ENCODE measurements around the gene PLCL1. TPM values are rescaled to one million over a fixed set of nuclear protein-coding genes. Genes with fewer than 3 reads are reported as not detected.

The PLCL1 gene
- total RNA-seq, 1 experiment from 2014 or later = 0.07 TPM

- Histone ChIP-seq H3K9me3 (ENCODE audit: control insufficient read depth in 1 of 2, insufficient read depth in 1 of 2, low read depth in 1 of 2, low read length in 2 of 2) (no peaks in the 10 kb centered on the region), H3K4me1 (ENCODE audit: control insufficient read depth in 1 of 2, insufficient read depth in 2 of 2, low read length in 2 of 2) (no peaks in the 10 kb centered on the region), H3K9me2 (ENCODE audit: insufficient read depth) (no peaks in the 10 kb centered on the region), H3K27ac (ENCODE audit: low read depth, low read length) (no peak overlapping the region), H2AFZ (ENCODE audit: low read depth, low read length, poor library complexity, severe bottlenecking) (no peak overlapping the region), H3K9ac (ENCODE audit: low read length) (no peak overlapping the region), H4K20me1 (ENCODE audit: insufficient read depth) (no peaks in the 10 kb centered on the region), H3K27me3 (ENCODE audit: insufficient read depth, low read length) (peaks cover 22% of the 10 kb centered on the region; the same call in 1 of the 2 replicates), H3K4me2 (ENCODE audit: low read length) (no peak overlapping the region), H3K36me3 (ENCODE audit: control insufficient read depth in 1 of 2, insufficient read depth in 2 of 2, low read length in 2 of 2) (no peaks in the 10 kb centered on the region), H3K79me2 (ENCODE audit: insufficient read depth, low read length) (no peaks in the 10 kb centered on the region), H3K4me3 (replicated peaks in 1 of 2; ENCODE audit: low read depth in 1 of 2, low read length in 2 of 2) (no peak overlapping the region)
- no peak for TF ChIP-seq YY1 (IDR thresholded peaks at IDR 0.05; ENCODE audit: extremely low read depth, insufficient replicate concordance, low read depth, low read length)
- no peak for TF ChIP-seq POLR2A (IDR thresholded peaks at IDR 0.05; ENCODE audit: borderline replicate concordance, extremely low read depth, insufficient read depth, insufficient read length)
- no peak for TF ChIP-seq REST (IDR thresholded peaks at IDR 0.05; ENCODE audit: low read depth)
- TF ChIP-seq ELF1 (IDR thresholded peaks at IDR 0.05; ENCODE audit: borderline replicate concordance, low read depth) = no peak
- no peak for TF ChIP-seq SIN3A (IDR thresholded peaks at IDR 0.05; ENCODE audit: low read depth)
- TF ChIP-seq TCF7L2 (IDR thresholded peaks at IDR 0.05; ENCODE audit: borderline replicate concordance, extremely low read depth, insufficient read depth, insufficient read length) = no peak
- TF ChIP-seq FOSL1 (IDR thresholded peaks at IDR 0.05; ENCODE audit: low read depth) = no peak
- TF ChIP-seq, protein P1, sequence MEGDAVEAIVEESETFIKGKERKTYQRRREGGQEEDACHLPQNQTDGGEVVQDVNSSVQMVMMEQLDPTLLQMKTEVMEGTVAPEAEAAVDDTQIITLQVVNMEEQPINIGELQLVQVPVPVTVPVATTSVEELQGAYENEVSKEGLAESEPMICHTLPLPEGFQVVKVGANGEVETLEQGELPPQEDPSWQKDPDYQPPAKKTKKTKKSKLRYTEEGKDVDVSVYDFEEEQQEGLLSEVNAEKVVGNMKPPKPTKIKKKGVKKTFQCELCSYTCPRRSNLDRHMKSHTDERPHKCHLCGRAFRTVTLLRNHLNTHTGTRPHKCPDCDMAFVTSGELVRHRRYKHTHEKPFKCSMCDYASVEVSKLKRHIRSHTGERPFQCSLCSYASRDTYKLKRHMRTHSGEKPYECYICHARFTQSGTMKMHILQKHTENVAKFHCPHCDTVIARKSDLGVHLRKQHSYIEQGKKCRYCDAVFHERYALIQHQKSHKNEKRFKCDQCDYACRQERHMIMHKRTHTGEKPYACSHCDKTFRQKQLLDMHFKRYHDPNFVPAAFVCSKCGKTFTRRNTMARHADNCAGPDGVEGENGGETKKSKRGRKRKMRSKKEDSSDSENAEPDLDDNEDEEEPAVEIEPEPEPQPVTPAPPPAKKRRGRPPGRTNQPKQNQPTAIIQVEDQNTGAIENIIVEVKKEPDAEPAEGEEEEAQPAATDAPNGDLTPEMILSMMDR (IDR thresholded peaks at IDR 0.05 in 2 of 3, conservative IDR thresholded peaks at IDR 0.05 in 1 of 3; ENCODE audit: borderline replicate concordance in 1 of 3, insufficient read depth in 1 of 3, low read depth in 2 of 3, low read length in 2 of 3) = no peak
- ATAC-seq (no peak), DNase-seq (ENCODE audit: low read depth, low spot score) (no peak)
- POLR2A ChIA-PET = no interaction called here
- RAD21 ChIA-PET (ENCODE audit: low non-redundant PET in 1 of 2, low total read pairs in 2 of 2, uncharacterized antibody in 2 of 2, unreplicated experiment in 2 of 2) = no interaction called here
- CTCF ChIA-PET = no interaction called here
- BruUV-seq (replicated peaks) = no TSS peak
- intact Hi-C loops (cut with micrococcal nuclease) = no loop called here
These were observed 331.7 kb downstream of the PLCL1 start for GRCh38 chr2:198136142-198136541.

All from HCT116 (cell line).